KOPT-K1 (cell line): ENCODE data around the gene SH3BP2.
A peak's percentile ranks its signal among the peaks of the same experiment; 100 is the strongest.

ENCODE experiments used
- H3K27ac ChIP-seq: fragments of 200-600 bp; sonication (generic); 2 replicates; pipeline ENCODE4 v1.5.1; 2016; ENCODE audit warnings: antibody characterized with exemption, mild to moderate bottlenecking, low read depth, low read length; ENCODE audit not compliant: poor library complexity, severe bottlenecking
- H3K36me3 ChIP-seq: fragments of 200-600 bp; sonication (generic); 2 replicates; pipeline ENCODE4 v1.5.1; 2017; ENCODE audit warnings: antibody characterized with exemption, mild to moderate bottlenecking, low read length, moderate library complexity; ENCODE audit not compliant: insufficient read depth
- H3K9me3 ChIP-seq: fragments of 200-600 bp; sonication (generic); 2 replicates; pipeline ENCODE4 v1.5.1; 2017; ENCODE audit warnings: antibody characterized with exemption, low read length, mild to moderate bottlenecking; ENCODE audit not compliant: insufficient read depth, poor library complexity, severe bottlenecking

SH3BP2 gene

GRCh38 chr4:2792711-2793585 is at the start of gene SH3BP2:
Gene SH3BP2, plus strand, starts transcription at chr4:2793085. Its CDS starts 27,533 bp downstream, at chr4:2820618.
- Histone ChIP-seq H3K27ac (no peak within 1 kb of the TSS), H3K9me3 (no peaks in the 10 kb centered on the region), H3K36me3 (no peaks in the 10 kb centered on the region)

- Histone ChIP-seq H3K9me3 (no peaks in the 10 kb centered on the region), H3K36me3 (peaks cover 71% of the 10 kb centered on the region), H3K27ac (no peak overlapping the region)
These were observed 49.1 kb upstream of the SH3BP2 start for GRCh38 chr4:2743518-2744445.

GRCh38 chr4:2744576-2745270 is 48.2 kb upstream of the SH3BP2 start:
- H3K27ac ChIP-seq, result no peak overlapping the region
- no peaks in the 10 kb centered on the region for H3K9me3 ChIP-seq
- H3K36me3 ChIP-seq, result peaks cover 72% of the 10 kb centered on the region

GRCh38 chr4:2745516-2745915 is 47.4 kb upstream of the SH3BP2 start:
- H3K27ac ChIP-seq, result no peak overlapping the region
- H3K36me3 ChIP-seq, result peaks cover 77% of the 10 kb centered on the region
- no peaks in the 10 kb centered on the region for H3K9me3 ChIP-seq

GRCh38 chr4:2745981-2746806 is 46.7 kb upstream of the SH3BP2 start:
- Histone ChIP-seq H3K36me3 (peaks cover 77% of the 10 kb centered on the region), H3K9me3 (no peaks in the 10 kb centered on the region), H3K27ac (no peak overlapping the region)

GRCh38 chr4:2746891-2747695 is 45.8 kb upstream of the SH3BP2 start:
- no peak overlapping the region for H3K27ac ChIP-seq
- H3K36me3 ChIP-seq, result peaks cover 72% of the 10 kb centered on the region
- no peaks in the 10 kb centered on the region for H3K9me3 ChIP-seq

GRCh38 chr4:2750719-2751605 is 41.9 kb upstream of the SH3BP2 start:
- no peaks in the 10 kb centered on the region for H3K9me3 ChIP-seq
- H3K36me3 ChIP-seq, result peaks cover 47% of the 10 kb centered on the region
- no peak overlapping the region for H3K27ac ChIP-seq

- Histone ChIP-seq H3K9me3 (no peaks in the 10 kb centered on the region), H3K36me3 (peaks cover 26% of the 10 kb centered on the region), H3K27ac (no peak overlapping the region)
These were observed 39.4 kb upstream of the SH3BP2 start for GRCh38 chr4:2753436-2753835.

- peaks cover 22% of the 10 kb centered on the region; the same call in 1 of the 2 replicates for H3K36me3 ChIP-seq
- H3K27ac ChIP-seq, result peak overlapping the region; percentile 76
- H3K9me3 ChIP-seq, result no peaks in the 10 kb centered on the region
These were observed 37.8 kb upstream of the SH3BP2 start for GRCh38 chr4:2754848-2755819.

- no peaks in the 10 kb centered on the region for H3K9me3 ChIP-seq
- H3K27ac ChIP-seq, result peak within 1 kb of the TSS; percentile 76
- H3K36me3 ChIP-seq, result peaks cover 17% of the 10 kb centered on the region; the same call in 1 of the 2 replicates
These were observed 36.8 kb upstream of the SH3BP2 start, which contains the start of gene TNIP2 for GRCh38 chr4:2755821-2756690. Gene TNIP2, minus strand, starts transcription at chr4:2756336. Its CDS starts 47 bp downstream, at chr4:2756289.

- H3K36me3 ChIP-seq, result peaks cover 16% of the 10 kb centered on the region; the same call in 1 of the 2 replicates
- no peaks in the 10 kb centered on the region for H3K9me3 ChIP-seq
- no peak overlapping the region for H3K27ac ChIP-seq
These were observed 36.1 kb upstream of the SH3BP2 start for GRCh38 chr4:2756691-2757350.
